A549 treated with CORT108297 at 1 μM for 4 hours (cell line): ENCODE results near the gene SLC2A5. TPM values are rescaled to one million over a fixed set of nuclear protein-coding genes. Genes with fewer than 3 reads are reported as not detected.

Experiments
- total RNA-seq: library from RNA; stranded (reverse); fragments of 200-300 nt; extraction: Qiagen RNA extraction; gene quantifications from 5 replicates; pipeline ENCODE4 v1.2.3, GENCODE V29; 2022

The SLC2A5 gene, protein sequence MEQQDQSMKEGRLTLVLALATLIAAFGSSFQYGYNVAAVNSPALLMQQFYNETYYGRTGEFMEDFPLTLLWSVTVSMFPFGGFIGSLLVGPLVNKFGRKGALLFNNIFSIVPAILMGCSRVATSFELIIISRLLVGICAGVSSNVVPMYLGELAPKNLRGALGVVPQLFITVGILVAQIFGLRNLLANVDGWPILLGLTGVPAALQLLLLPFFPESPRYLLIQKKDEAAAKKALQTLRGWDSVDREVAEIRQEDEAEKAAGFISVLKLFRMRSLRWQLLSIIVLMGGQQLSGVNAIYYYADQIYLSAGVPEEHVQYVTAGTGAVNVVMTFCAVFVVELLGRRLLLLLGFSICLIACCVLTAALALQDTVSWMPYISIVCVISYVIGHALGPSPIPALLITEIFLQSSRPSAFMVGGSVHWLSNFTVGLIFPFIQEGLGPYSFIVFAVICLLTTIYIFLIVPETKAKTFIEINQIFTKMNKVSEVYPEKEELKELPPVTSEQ
- 0.04 to 0.25 TPM (median 0.17 TPM) in 5 replicates for total RNA-seq

GRCh38 chr1:9069326-9070100 is at the start of gene SLC2A5:
SLC2A5 (minus strand) TSS chr1:9069635; CDS start chr1:9069536, 99 bp downstream.

Other genes with a start within 250 kb of the SLC2A5 start
- gene ENO1, start 190.9 kb downstream of the SLC2A5 start, total RNA-seq: 2,833 to 3,042 TPM (median 2,858 TPM) in 5 replicates
- not detected in 5 replicates for gene CA6, start 123.8 kb downstream of the SLC2A5 start, total RNA-seq
- gene SLC2A7, start 43.2 kb downstream of the SLC2A5 start, total RNA-seq: not detected in 5 replicates
- 2.9 to 8.1 TPM (median 6.1 TPM) in 5 replicates for gene GPR157, start 59.5 kb upstream of the SLC2A5 start, total RNA-seq
- 4.3 to 7.5 TPM (median 5.7 TPM) in 5 replicates for gene H6PD, start 165.1 kb upstream of the SLC2A5 start, total RNA-seq
- 27.9 to 32.5 TPM (median 30.3 TPM) in 5 replicates for gene SPSB1, start 223.3 kb upstream of the SLC2A5 start, total RNA-seq